Sigmoid colon (tissue), 7 donors: ENCODE data around the gene ARSB. TPM values are rescaled to one million over a fixed set of nuclear protein-coding genes. Genes with fewer than 3 reads are reported as not detected.

Source experiments
- DNase-seq: peaks from one replicate; pipeline ENCODE4 v3.0.0-alpha.2; 2019
- H3K27ac ChIP-seq, 4 donors: fragments of 200-600 bp; sonication (generic); one replicate each; pipeline ENCODE4 v1.5.1; 2016 to 2019; ENCODE audit warnings: mild to moderate bottlenecking in 1 of 4
- H3K27me3 ChIP-seq, 3 donors: fragments of 200-600 bp; sonication (generic); one replicate each; pipeline ENCODE4 v1.5.1; 2019; ENCODE audit warnings: mild to moderate bottlenecking in 1 of 3
- H3K36me3 ChIP-seq, 4 donors: fragments of 200-600 bp; sonication (generic); one replicate each; pipeline ENCODE4 v1.5.1; 2016 to 2019
- H3K4me1 ChIP-seq, 4 donors: fragments of 200-600 bp; sonication (generic); one replicate each; pipeline ENCODE4 v1.5.1; 2017 to 2019
- H3K4me3 ChIP-seq, 4 donors: fragments of 200-600 bp; sonication (generic); one replicate each; pipeline ENCODE4 v1.5.1; 2017 to 2019; ENCODE audit warnings: mild to moderate bottlenecking in 2 of 4, moderate library complexity in 1 of 4
- H3K9me3 ChIP-seq, 4 donors: fragments of 200-600 bp in 3 of 4; sonication (generic) in 3 of 4; one replicate each; pipeline versions ENCODE4 v1.5.1 to v1.6.1; 2013 to 2019
- CTCF ChIP-seq, 4 experiments: fragments of 450-650 bp in 3 of 4; fragments of 200-600 bp in 1 of 4; IDR thresholded peaks; one replicate each; pipeline ENCODE4 v1.5.1; 2016 to 2019; ENCODE audit warnings: antibody characterized with exemption in 4 of 4, mild to moderate bottlenecking in 3 of 4, moderate library complexity in 2 of 4
- EP300 ChIP-seq, 4 donors: sonication (generic); formaldehyde crosslinking; IDR thresholded peaks; one replicate each; pipeline ENCODE4 v1.6.1; 2017; ENCODE audit warnings: antibody characterized with exemption in 4 of 4
- POLR2A ChIP-seq, 2 donors: fragments of 450-650 bp; IDR thresholded peaks; one replicate each; pipeline ENCODE4 v1.6.1; 2016; ENCODE audit warnings: antibody characterized with exemption in 2 of 2, mild to moderate bottlenecking in 2 of 2, moderate library complexity in 2 of 2
- POLR2AphosphoS5 ChIP-seq, 4 donors: sonication (generic); formaldehyde crosslinking; IDR thresholded peaks; one replicate each; pipeline ENCODE4 v1.6.1; 2017; ENCODE audit warnings: antibody characterized with exemption in 4 of 4
- WGBS, 2 donors: extraction: QIAGEN DNeasy Blood & Tissue Kit; methylation state at CpG; one replicate each; pipeline ENCODE4 v1.1.7; 2013; 5-methylcytosine and 5-hydroxymethylcytosine counted together
- intact Hi-C: fragments of 100-400 bp; cut with DNase I; formaldehyde crosslinking; loops from one replicate; pipeline ENCODE4 v1.15.1; 2023
- polyA plus RNA-seq, 3 donors: library from polyadenylated mRNA; stranded (reverse); fragments of 200-250 nt; gene quantifications; one replicate each; pipeline ENCODE4 v1.2.3, GENCODE V29; 2013
- total RNA-seq, 4 donors: library from RNA; depleted of rRNA; stranded (reverse); fragments of >200 nt; gene quantifications; one replicate each; pipeline ENCODE4 v1.1.0, GENCODE V29; 2016
- donor health status: healthy with polysubstance abuse.
- donor health status: Bipolar disorder and iron deficiency.
- donor health status: healthy.

Gene ARSB
- total and polyA plus RNA-seq, 7 donors = 1.2 to 22.2 (median 8.6) TPM

DNA sequence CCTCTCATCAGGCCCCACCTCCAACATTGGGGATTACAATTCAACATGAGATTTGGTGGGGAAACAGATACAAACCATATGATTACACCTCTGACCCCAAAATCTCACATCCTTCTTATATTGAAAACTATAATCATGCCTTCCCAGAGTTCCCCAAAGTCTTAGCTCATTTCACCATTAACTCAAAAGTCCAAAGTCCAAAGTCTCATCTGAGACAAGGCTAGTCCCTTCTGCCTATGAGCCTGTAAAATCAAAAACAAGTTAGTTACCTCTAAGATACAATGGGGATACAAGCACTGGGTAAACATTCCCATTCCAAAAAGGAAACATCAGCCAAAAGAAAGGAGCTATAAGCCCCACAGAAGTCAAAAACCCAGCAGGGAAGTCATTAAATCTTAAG lies 26.8 kb upstream of the ARSB start:
- intact Hi-C loops = no loop called here
- no peaks in the 10 kb centered on the region for H3K4me1 ChIP-seq
- DNase-seq = no peak

GRCh38 chr5:79011219-79011836 lies 26.2 kb upstream of the ARSB start:
- Histone ChIP-seq H3K27ac (no peak overlapping the region), H3K4me3 (no peak overlapping the region), H3K9me3 (no peaks in the 10 kb centered on the region), H3K4me1 (no peaks in the 10 kb centered on the region), H3K27me3 (no peaks in the 10 kb centered on the region), H3K36me3 (no peaks in the 10 kb centered on the region)
- no peak for DNase-seq
- WGBS, 2 donors = 95% methylated on average over 1 of the region's 1 CpG
- no peak for TF ChIP-seq EP300 (IDR thresholded peaks at IDR 0.05)
- no peak for TF ChIP-seq POLR2A (IDR thresholded peaks at IDR 0.05)
- TF ChIP-seq POLR2AphosphoS5 (IDR thresholded peaks at IDR 0.05) = no peak
- intact Hi-C loops = no loop called here

More for the DNA sequence above, 26.8 kb upstream of the ARSB start:
- Histone ChIP-seq H3K27me3 (no peaks in the 10 kb centered on the region), H3K9me3 (no peaks in the 10 kb centered on the region), H3K4me3 (no peak overlapping the region), H3K27ac (no peak overlapping the region), H3K36me3 (no peaks in the 10 kb centered on the region)
- TF ChIP-seq EP300 (IDR thresholded peaks at IDR 0.05) (no peak), POLR2AphosphoS5 (IDR thresholded peaks at IDR 0.05) (no peak), POLR2A (IDR thresholded peaks at IDR 0.05) (no peak), CTCF (IDR thresholded peaks at IDR 0.05) (no peak)

DNA sequence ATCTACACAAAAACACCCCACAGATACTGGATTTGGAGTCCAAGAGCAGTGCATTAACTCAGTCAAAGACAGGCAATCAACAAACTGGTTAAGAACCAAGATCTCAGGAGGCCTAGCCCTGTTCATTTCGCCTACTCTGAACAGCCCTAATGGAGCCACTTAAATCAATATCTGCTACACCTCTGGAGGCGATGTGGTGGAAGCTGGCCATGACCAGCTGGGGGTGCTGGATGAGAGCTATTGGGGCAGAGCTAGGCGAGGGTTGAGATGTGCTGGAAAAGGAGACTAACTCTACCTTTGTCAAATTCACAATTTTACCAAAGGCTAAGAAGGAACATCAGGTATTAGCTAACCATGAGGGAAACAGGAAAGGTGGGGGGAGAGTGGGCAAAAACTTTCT lies 23.3 kb upstream of the ARSB start:
- no peak for DNase-seq
- H3K4me1 ChIP-seq = no peaks in the 10 kb centered on the region
- no peak overlapping the region for H3K27ac ChIP-seq
- no peaks in the 10 kb centered on the region for H3K27me3 ChIP-seq
- no peaks in the 10 kb centered on the region for H3K9me3 ChIP-seq
- intact Hi-C loops = no loop called here
- H3K4me3 ChIP-seq = no peak overlapping the region
- no peaks in the 10 kb centered on the region for H3K36me3 ChIP-seq
- TF ChIP-seq EP300 (IDR thresholded peaks at IDR 0.05) (no peak), POLR2AphosphoS5 (IDR thresholded peaks at IDR 0.05) (no peak), POLR2A (IDR thresholded peaks at IDR 0.05) (no peak), CTCF (IDR thresholded peaks at IDR 0.05) (no peak)
- WGBS, 2 donors = 59 to 93% methylated on average over 3 of the region's 3 CpGs

DNA sequence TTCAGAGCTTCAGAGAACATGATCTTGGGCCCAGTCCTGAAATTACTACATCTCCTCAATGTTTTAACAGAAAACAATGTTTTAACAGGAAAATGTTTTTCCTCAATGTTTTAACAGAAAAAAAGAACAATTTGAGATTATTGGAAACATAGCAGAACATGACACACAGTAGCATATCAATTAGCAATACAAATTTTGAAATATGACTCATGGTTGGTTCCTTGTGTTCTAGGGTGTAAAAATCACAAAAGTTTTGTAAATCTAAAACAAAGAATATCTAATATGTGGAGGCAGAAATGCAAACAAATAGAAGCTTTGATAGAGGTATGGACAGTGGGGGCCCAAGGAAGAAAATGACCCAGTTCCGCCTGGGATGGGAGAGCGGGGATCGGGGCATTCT lies 22.8 kb upstream of the ARSB start:
- Histone ChIP-seq H3K4me1 (no peaks in the 10 kb centered on the region), H3K36me3 (no peaks in the 10 kb centered on the region), H3K27ac (no peak overlapping the region), H3K9me3 (no peaks in the 10 kb centered on the region), H3K4me3 (no peak overlapping the region), H3K27me3 (no peaks in the 10 kb centered on the region)
- TF ChIP-seq POLR2A (IDR thresholded peaks at IDR 0.05) = no peak
- 82 to 98% methylated on average over 3 of the region's 3 CpGs for WGBS, 2 donors
- DNase-seq = no peak
- intact Hi-C loops = no loop called here

DNA sequence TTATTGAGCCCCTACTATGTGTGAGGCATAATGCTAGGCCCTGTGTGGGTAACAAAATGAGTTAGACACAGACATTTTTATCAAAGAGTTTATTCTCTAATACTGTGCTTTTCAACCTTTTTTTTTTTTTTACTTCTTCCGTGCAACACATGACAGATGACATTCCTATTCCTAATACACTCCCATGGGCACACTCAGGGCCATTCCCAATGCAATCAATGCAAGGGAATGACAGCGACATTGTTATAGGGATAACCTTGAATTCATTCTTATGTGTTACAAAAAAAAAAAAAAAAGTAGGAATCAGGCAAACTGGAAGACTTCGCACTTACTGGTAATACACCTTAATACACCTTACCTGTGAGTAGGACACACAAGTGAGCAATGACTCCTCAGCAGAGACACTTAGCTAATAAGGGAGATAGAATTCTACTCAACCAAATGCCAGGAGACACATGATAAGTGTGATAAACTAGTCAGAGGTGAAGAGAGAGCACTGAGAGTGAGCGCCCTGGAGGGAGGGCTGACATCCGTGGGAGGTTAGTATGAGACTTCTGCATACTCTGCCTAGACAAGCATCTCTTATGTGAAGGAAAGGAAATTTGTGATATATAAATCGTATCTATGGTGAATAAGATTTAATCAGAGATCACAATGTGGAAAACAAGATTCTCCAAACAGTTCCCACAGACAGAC lies 21.0 kb upstream of the ARSB start:
- Histone ChIP-seq H3K4me3 (no peak overlapping the region), H3K27ac (no peak overlapping the region), H3K36me3 (no peaks in the 10 kb centered on the region), H3K27me3 (no peaks in the 10 kb centered on the region), H3K4me1 (no peaks in the 10 kb centered on the region), H3K9me3 (no peaks in the 10 kb centered on the region)
- WGBS, 2 donors = 95% methylated on average over 6 of the region's 6 CpGs
- DNase-seq = no peak
- no peak for TF ChIP-seq POLR2AphosphoS5 (IDR thresholded peaks at IDR 0.05)
- no peak for TF ChIP-seq POLR2A (IDR thresholded peaks at IDR 0.05)
- TF ChIP-seq EP300 (IDR thresholded peaks at IDR 0.05) = no peak
- TF ChIP-seq CTCF (IDR thresholded peaks at IDR 0.05) = no peak
- intact Hi-C loops = no loop called here
